NCI-H1105 treated with DMSO at 0.1 percent for 48 hours (cell line): ENCODE data around the gene BEND7.
"Not testable (repeated sequence)": the region's sequence is repeated elsewhere in the genome, so short reads cannot be mapped to it uniquely, and the experiment has no call there.

Experiments used
- DNase-seq: peaks from one replicate; lab custom pipeline; 2025; lab: John Stamatoyannopoulos, UW

The BEND7 gene

DNA sequence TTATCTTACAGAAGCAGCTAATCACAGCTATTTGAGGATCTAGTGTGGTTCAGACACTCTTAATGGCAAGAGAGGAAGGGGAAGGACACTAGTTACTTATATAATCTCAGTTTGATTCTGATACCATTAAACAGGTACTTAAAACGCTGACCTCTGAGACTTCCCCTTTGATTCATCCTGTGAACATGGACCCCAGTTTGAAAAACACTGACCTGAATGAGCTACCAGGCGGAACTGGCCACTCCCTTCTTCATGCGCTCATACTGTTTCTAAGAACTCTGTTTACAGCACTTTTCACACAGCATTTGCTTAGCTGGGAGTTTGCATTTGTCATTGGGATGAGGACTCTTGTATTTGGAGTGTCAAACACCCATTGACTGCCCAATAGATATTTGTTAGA, 45.7 kb downstream of the BEND7 start:
- no peak for DNase-seq

GRCh38 chr10:13481690-13482089, 47.1 kb downstream of the BEND7 start:
- DNase-seq: no peak

- no peak for DNase-seq
Measured at GRCh38 chr10:13475124-13475523, 53.7 kb downstream of the BEND7 start.

DNA sequence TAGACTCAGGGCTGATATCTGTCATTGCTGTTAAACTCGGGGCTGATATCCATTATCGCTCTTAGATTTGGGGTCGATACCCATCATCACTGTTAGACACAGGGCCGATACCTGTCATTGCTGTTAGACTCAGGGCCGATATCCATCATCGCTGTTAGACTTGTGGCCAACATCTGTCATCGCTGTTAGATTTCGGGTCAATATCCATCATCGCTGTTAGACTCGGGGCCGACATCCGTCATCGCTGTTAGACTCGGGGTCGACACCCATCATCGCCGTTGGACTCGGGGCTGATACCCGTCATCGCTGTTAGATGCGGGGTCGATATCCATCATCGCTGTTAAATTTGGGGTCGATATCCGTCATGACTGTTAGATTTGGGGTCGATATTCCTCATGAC, 54.8 kb downstream of the BEND7 start:
- no peak for DNase-seq

DNA sequence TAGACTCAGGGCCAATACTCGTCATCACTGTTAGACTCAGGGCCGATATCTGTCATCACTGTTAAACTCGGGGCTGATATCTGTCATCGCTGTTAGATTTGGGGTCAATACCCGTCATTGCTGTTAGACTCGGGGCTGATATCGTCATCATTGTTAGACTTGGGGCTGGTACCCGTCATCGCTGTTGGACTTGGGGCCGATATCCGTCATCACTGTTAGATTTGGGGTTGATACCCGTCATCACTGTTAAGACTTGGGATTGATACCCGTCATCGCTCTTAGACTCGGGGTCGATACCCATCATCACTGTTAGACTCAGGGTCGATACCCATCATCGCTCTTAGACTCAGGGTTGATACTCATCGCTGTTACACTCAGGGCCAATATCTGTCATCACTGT, 56.5 kb downstream of the BEND7 start:
- no peak for DNase-seq

DNA sequence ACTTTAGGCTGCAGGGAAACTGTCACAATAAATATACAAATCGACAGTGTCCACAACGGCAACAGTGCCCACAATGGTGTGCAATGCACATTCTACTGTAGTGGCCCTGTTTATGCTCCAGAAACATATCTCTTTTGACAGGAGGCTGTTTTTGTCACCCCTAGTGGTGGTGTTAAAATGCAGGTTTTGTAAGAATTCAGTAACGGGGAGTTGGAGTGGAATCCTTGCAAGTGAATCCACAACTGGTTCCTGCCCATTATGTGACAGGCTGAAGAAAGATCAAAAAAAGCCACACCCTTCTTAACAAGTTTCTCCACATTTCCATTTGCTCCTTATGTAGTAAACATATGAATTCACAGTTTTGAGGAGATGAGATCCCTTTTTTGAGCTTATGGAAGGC, 58.5 kb downstream of the BEND7 start:
- no peak for DNase-seq

DNA sequence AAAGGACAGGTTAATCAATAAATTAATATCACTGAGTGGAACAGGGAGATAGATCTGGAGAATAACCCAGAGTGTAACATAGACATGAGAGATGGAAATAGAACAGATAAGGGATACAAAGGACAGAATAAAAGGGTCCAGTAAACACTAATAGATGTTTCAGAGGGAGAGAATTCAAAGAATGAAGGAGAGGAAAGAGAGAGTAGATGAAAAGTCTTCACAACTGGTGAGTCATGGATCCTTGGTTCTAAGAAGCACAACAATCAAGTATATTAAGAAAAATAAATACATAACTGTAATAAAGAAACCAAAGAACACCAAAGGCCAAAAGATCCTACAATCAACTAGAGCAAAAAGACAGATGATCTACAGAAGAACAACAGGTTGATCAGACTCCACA, 66.3 kb downstream of the BEND7 start:
- DNase-seq: no peak

- no peak for DNase-seq
Measured at GRCh38 chr10:13458687-13459012, 70.2 kb downstream of the BEND7 start.

DNA sequence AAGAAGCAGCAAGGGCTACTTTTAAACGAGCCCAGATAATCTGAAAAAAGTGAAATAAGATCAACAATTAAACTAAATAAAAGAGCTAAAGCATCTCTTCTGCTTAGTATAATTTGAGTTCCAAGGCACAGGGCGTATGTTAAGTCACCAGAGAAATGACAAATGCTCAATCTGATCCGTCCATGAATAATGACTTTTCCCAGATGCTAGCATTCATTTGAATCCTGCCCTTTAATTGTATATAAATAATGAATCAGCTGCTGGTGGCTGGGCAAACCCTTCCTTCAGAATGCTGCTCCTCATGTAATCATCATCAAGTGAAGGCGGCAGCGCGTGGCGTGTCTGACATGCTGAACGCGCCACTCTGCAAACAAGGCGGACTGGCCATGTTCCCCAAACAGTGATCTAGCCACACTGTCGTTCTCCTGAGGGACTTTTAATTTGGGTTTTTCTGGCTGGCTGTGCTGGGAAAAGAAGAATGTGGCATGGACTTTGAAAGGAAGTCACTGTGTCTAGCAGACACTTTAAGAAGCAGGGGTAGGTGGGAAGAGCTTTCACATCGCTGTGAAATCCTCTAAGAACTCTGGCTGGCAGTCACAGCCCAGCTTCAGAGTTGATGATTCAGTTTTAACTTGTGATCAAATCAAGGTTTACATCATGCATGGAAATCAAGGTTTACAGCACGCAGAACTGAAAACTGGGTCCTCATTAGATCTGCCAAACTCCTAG, 70.7 kb downstream of the BEND7 start:
- DNase-seq: no peak

GRCh38 chr10:13453896-13454295, 74.9 kb downstream of the BEND7 start:
- no peak for DNase-seq

GRCh38 chr10:13450069-13450468, 78.7 kb downstream of the BEND7 start:
- DNase-seq: no peak

- no peak for DNase-seq
Measured at GRCh38 chr10:13449296-13449695, 79.5 kb downstream of the BEND7 start.

GRCh38 chr10:13448216-13448615, 80.6 kb downstream of the BEND7 start:
- no peak for DNase-seq

- no peak for DNase-seq
Measured at GRCh38 chr10:13445656-13446400, 83.0 kb downstream of the BEND7 start.

- DNase-seq: no peak
Measured at GRCh38 chr10:13441476-13441875, 87.3 kb downstream of the BEND7 start.

DNA sequence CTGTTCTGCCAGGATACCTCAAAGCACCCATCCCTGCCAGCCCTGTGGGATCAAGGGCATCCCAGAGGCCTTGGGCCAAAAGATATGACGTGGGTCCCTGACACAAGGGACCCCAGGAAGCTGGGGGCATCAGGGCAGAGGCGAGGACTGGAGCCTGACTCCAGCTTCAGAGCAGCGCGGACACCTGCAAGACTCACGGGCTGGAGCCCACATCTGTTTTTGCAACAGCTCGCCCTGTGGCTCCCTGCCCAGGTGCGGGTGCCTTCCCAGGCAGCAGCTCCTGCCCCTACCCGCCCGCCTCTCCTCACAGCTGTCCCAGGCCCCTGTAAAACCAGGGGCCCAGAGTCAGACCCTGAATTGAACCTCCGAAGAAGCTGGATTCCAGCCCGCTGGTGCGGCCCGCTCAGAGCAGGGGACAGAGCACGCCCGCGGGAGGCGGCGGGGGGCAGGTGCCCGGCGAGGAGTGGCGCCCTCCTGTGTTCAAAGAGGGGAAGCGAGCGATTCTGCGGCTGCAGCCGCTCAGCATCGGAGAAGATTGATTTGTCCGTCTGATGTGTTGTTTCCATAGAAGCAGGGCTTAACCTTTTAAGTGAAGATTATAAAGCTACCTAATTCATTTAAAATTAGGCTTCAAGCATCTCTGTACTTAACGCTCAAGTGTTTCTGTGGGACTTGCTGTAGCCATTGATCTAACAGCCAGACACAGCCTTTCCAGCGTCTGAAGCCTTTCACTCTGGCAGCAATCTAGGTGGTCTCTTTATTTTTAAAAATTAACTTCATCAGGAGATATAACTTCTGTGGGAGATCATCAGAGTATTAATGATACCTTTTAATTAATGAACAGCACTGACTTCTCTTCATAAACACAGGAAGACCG, 88.4 kb downstream of the BEND7 start:
- peak; percentile 61 for DNase-seq

GRCh38 chr10:13439313-13440184, 89.3 kb downstream of the BEND7 start:
- DNase-seq: peak; percentile 10

DNA sequence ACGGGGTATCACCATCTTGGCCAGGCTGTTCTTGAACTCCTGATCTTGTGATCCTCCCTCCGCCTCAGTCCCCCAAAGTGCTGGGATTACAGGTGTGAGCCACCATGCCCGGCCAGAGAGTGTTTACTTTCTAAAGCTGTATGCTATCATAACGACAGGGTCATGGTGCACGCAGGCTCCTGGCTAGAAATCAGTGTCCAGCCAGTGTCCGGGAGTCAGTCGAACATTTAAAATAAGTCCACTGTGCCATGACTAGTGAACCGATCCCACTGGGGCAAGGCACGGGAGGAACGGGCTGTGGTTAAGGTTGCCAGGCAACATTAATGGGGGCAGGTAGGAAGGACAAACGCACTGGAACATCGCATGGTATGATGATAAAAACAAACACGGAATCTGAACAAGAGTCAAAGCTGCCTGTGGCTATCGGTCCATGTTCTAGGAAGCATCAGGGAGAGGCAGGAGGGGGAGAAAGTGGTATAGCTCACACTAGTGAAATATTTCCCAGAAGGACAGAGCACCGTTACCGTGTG, 91.7 kb downstream of the BEND7 start:
- DNase-seq: no peak

GRCh38 chr10:13427943-13428342, 100.9 kb downstream of the BEND7 start:
- not testable (repeated sequence) for DNase-seq

DNA sequence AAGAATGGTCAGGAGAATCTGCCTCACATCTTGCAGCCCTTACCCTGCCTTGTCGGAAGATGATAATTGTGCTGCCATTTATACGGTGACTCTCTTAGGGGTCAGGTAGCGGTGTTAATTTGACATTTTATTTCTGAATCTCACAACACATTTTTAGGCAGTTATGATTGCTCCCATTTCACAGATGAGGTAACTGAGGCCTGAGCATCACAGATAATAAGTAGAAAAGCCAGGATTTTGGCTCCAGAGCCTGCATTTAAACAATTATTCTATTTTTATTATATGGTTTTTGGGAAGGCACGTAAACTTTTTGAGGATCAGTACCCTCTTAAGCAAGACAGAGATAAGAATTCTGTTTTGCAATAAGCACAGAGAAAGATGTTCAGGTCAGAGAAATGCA, 103.4 kb downstream of the BEND7 start:
- no peak for DNase-seq

DNA sequence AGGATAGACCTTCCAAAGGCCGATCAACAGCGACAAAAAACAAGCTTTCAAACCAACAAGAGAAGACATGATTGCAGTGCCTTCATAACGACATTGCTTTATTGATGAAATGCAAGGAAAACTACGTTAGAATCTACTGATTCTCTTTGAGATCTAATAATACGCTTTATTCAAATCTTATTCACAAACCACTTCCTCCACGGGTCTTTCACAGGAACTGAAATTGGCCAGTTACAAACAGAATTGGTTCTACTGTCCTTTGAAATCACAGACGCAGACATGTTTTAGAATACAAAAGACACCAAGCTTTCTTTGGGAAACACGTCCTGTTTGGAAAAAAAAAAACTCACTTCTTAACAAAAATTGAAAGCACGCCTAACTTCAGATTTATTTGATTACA, 106.0 kb downstream of the BEND7 start:
- DNase-seq: no peak
